Cardiac septum (tissue), 1 donor: Measurements from ENCODE around the gene SLC26A2. TPM values are rescaled to one million over a fixed set of nuclear protein-coding genes. Genes with fewer than 3 reads are reported as not detected.
A peak's percentile ranks its signal among the peaks of the same experiment; 100 is the strongest.

Experiments
- DNase-seq: peaks from one replicate; pipeline ENCODE4 v3.0.0-alpha.2; 2020; ENCODE audit warnings: low spot score
- intact Hi-C: fragments of 100-400 bp; cut with DNase I; formaldehyde crosslinking; loops from one replicate; pipeline ENCODE4 v1.14.0; 2022
- total RNA-seq: library from RNA; stranded (reverse); fragmentation: NEBNext Ultra II Directional; extraction: Animal tissue kit (Norgen Biotek cat#: 25700); gene quantifications from one replicate; pipeline ENCODE4 v1.2.1, GENCODE V29; 2021
- donor health status: DM: no; HTN: no; CAD: no.

Gene SLC26A2
- total RNA-seq, 1 donor from 2014 or later = 5.8 TPM

- intact Hi-C loops = no loop called here
- DNase-seq = no peak
These were observed 37.7 kb downstream of the SLC26A2 start for GRCh38 chr5:149998281-149998680.

- intact Hi-C loops = no loop called here
- DNase-seq = no peak
These were observed 38.8 kb downstream of the SLC26A2 start for GRCh38 chr5:149999359-149999758.

- DNase-seq = no peak
- intact Hi-C loops = no loop called here
These were observed 39.3 kb downstream of the SLC26A2 start for GRCh38 chr5:149999866-150000255.

- intact Hi-C loops = no loop called here
- peak; percentile 95 for DNase-seq
These were observed 39.9 kb downstream of the SLC26A2 start, which contains the start of the genes HMGXB3 and TIGD6 for GRCh38 chr5:150000256-150000989. HMGXB3 (plus strand) TSS chr5:150000739; CDS start chr5:150004853, 4,114 bp downstream. TIGD6 (minus strand) TSS chr5:150000654; CDS start chr5:149996348, 4,306 bp downstream.

GRCh38 chr5:150000990-150001659 is 40.6 kb downstream of the SLC26A2 start:
- intact Hi-C loops = no loop called here

GRCh38 chr5:150001660-150002486 is 41.3 kb downstream of the SLC26A2 start:
- no peak for DNase-seq
- intact Hi-C loops = no loop called here

More at GRCh38 chr5:150000990-150001659, 40.6 kb downstream of the SLC26A2 start:
- DNase-seq = no peak

GRCh38 chr5:150006318-150006717 is 45.8 kb downstream of the SLC26A2 start:
- intact Hi-C loops = no loop called here
- DNase-seq = no peak

- no peak for DNase-seq
These were observed 46.5 kb downstream of the SLC26A2 start for GRCh38 chr5:150007050-150007449.

GRCh38 chr5:150009671-150010387 is 49.3 kb downstream of the SLC26A2 start:
- DNase-seq = no peak
- intact Hi-C loops = no loop called here

More at GRCh38 chr5:150007050-150007449, 46.5 kb downstream of the SLC26A2 start:
- intact Hi-C loops = no loop called here

- intact Hi-C loops = no loop called here
- DNase-seq = no peak
These were observed 53.4 kb downstream of the SLC26A2 start for GRCh38 chr5:150013931-150014330.

GRCh38 chr5:150014456-150014855 is 53.9 kb downstream of the SLC26A2 start:
- intact Hi-C loops = no loop called here
- no peak for DNase-seq

- intact Hi-C loops = no loop called here
- no peak for DNase-seq
These were observed 54.9 kb downstream of the SLC26A2 start for GRCh38 chr5:150015415-150015814.

GRCh38 chr5:150016537-150016936 is 56.0 kb downstream of the SLC26A2 start:
- DNase-seq = no peak
- intact Hi-C loops = no loop called here

- intact Hi-C loops = no loop called here
- DNase-seq = no peak
These were observed 56.9 kb downstream of the SLC26A2 start for GRCh38 chr5:150017226-150018005.

- DNase-seq = no peak
- intact Hi-C loops = no loop called here
These were observed 59.7 kb downstream of the SLC26A2 start for GRCh38 chr5:150020249-150020648.

GRCh38 chr5:150021491-150022157 is 61.1 kb downstream of the SLC26A2 start:
- intact Hi-C loops = no loop called here
- DNase-seq = no peak

GRCh38 chr5:150022158-150022531 is 61.6 kb downstream of the SLC26A2 start:
- no peak for DNase-seq
- intact Hi-C loops = no loop called here

- intact Hi-C loops = no loop called here
- DNase-seq = no peak
These were observed 62.1 kb downstream of the SLC26A2 start for GRCh38 chr5:150022681-150023080.
